TTC549 (cell line): ENCODE results near the gene SERPINE1.

Source experiments
- FAIRE-seq: peaks from 2 replicates; lab custom pipeline; 2012; peaks lifted over from hg19 to GRCh38; lab: Jason Lieb, UNC

Gene SERPINE1

GRCh38 chr7:101170617-101171441, 43.9 kb downstream of the SERPINE1 start:
- FAIRE-seq: no peak

GRCh38 chr7:101171442-101171837, 44.5 kb downstream of the SERPINE1 start:
- no peak for FAIRE-seq

- FAIRE-seq: no peak
Observed at GRCh38 chr7:101172005-101172853, 45.3 kb downstream of the SERPINE1 start.

- no peak for FAIRE-seq
Observed at GRCh38 chr7:101172854-101173751, 46.2 kb downstream of the SERPINE1 start.

GRCh38 chr7:101173752-101174244, 46.9 kb downstream of the SERPINE1 start:
- FAIRE-seq: no peak

DNA sequence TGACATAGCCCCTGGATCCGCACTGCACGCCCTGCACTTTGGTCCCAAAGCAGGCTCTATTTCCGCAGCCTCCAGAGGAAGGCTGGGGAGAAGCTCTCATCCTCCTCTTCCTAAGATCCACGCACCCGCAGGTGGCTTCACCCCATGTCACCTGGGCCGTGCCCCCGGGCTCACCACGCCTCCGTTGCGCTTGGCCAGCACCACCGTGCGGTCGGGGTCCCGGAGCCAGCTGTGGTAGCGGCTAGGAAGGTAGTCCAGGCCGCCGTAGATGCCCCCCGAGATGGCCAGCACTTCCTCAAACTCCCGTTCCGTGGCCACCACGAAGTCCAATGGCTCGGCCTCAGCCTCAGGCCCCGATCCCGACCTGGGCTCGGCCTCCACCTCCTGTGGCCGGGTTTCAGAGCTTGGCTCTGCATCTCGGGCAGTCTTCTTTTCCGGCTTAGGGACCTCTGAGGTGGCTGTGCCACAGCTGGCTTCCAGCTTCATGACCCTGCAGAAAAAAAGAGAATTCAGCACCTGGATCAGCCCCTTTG, 47.5 kb downstream of the SERPINE1 start:
- FAIRE-seq: no peak

- FAIRE-seq: no peak
Observed at GRCh38 chr7:101175664-101176063, 48.8 kb downstream of the SERPINE1 start.

DNA sequence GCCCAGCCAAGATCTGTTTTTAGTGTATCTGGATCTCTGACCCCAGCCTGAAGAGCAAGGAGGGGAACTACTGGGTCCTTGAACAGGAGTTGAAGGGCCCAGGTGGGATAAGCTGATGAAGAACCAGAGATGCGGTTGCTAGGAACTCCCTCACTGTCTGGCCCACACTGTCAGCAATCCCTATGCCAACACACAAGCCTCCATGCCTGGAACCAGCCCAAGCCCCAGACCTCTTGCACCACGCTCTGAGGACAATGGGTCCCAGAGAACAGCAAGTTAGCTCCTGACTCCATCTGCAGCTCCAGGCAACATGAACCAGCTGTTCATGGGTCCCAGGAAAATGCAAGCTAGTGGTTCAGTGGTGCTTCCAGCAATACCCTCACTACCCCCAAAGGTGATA, 50.7 kb downstream of the SERPINE1 start:
- FAIRE-seq: no peak

- no peak for FAIRE-seq
Observed at GRCh38 chr7:101179117-101179516, 52.2 kb downstream of the SERPINE1 start.

GRCh38 chr7:101179713-101180112, 52.8 kb downstream of the SERPINE1 start:
- no peak for FAIRE-seq

DNA sequence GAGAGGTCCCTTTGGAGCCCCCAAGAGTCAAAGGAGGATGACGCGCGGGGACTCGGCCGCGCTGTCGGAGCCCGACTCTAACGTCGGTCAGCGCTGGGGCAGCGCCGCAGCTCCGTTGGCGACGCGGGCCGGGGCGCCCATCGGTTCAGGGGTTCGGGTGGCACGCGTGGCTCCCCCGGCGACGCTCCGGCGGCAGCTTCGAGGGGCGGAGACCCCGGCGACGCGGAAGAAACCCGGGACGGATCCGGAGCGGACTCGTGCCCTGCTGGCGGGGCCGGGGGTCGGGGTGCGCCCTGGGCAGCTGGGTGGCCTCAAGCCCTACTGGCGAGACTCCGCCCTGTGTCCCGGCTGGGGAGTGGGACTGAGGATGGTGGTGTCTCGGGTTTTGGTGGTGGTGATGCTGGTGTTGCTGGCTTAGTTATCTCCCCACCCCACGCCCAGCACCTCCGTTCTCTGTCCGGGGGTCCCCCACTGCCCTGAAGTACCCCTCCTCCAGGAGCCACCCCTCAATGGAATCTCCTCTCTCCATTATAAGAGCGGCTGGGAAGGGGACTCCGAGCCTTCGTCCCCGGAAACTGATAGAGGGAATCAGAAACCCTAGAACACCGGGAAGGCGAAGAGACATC, 53.3 kb downstream of the SERPINE1 start, which contains the start of gene NAT16:
Gene NAT16 (minus strand): TSS at position 164 of the 626 bp plus-strand sequence. CDS start 5,486 bp downstream, outside the sequence.
- no peak for FAIRE-seq

DNA sequence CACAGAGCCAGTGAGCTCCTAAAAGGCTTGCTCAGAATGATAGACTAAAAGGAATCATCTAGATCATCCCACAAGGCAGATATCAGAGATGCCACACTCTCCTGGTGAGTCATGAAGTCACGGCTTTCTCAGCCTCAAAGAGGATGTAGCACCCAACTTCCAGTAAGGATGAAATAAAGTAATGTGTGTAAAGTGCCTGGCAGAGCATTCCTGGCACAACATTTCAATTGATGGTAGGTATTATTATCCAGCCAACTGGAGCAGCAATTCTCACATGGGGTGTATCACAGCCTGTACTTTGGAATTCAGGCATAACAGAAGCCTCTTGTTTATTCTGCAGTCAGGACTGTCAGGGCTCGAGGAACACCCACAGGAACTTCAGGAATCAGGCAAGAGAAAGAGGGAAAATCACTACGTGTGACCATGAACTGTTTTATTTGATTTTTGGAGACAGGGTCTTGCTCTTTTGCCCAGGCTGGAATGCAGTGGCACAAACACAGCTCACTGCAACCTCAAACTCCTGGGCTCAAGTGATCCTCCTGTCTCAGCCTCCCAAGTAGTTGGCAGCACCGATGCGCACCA, 58.4 kb downstream of the SERPINE1 start:
- no peak for FAIRE-seq

GRCh38 chr7:101186194-101186593, 59.3 kb downstream of the SERPINE1 start:
- no peak for FAIRE-seq

DNA sequence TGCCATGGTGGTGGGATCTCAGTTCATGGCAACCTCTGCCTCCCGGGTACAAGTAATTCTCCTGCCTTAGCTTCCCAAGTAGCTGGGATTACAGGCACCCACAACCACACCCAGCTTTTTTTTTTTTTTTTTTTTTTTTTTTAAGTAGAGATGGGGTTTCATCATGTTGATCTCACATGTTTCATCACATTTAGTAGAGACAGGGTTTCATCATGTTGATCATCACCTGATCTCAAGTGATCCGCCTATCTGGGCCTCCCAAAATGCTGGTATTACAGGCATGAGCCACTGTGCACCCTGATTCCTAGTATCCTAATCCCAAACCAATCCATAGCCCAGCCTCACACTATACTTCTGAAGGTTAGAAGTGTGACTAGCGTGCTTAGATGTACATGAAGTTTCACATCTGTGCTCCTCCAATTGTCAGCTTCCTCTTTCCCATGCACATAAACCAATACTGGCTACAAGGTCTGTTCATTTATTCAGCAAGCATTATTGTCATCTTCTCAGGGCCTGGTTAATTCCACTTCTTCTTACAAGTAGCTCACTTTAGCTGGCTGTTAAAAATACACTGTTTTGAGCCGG, 60.0 kb downstream of the SERPINE1 start:
- no peak for FAIRE-seq
